SK-N-SH treated with all-trans-retinoic acid at 6 μM for 48 hours (cell line): ENCODE measurements around the gene ZP3.
"Not testable (repeated sequence)": the region's sequence is repeated elsewhere in the genome, so short reads cannot be mapped to it uniquely, and the experiment has no call there.

Source experiments
- ATAC-seq: fragments of 200-7000 bp; cut with Tn5 transposase; 3 replicates; pipeline ENCODE4 v1.9.1; 2020; ENCODE audit warnings: mild to moderate bottlenecking, moderate library complexity

The ZP3 gene

GRCh38 chr7:76485822-76486610 is 61.3 kb downstream of the ZP3 start:
- ATAC-seq: not testable (repeated sequence)

DNA sequence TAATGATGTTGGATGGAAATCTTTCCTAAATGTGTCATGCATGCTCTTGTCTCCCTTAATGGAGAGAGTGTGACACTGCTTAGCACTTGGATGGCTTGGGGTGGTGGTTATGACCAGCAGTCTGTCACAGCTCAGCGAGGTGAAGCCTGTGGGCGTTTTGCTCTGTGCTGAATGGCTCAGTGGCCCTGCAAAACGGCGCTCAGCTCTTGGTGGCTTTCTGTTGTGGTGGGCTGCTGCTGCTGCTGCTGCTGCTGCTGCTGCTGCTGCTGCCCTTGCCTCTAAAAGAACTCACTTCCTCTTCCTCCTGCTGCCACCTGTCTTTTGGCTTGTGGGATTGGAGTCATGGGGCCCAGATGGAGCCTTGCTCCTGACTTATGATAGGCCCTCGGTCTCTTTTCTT is 61.9 kb downstream of the ZP3 start:
- peak; percentile 25; the same call in 2 of the 3 replicates for ATAC-seq

- ATAC-seq: not testable (repeated sequence)
Observed at GRCh38 chr7:76487969-76488368, 63.2 kb downstream of the ZP3 start.
